GM18517 (cell line): Measurements from ENCODE around the gene EHD4.

Experiments
- ATAC-seq: cut with Tn5 transposase; IDR thresholded peaks from one replicate; pipeline ENCODE4 v1.9.1; 2021; ENCODE audit warnings: mild to moderate bottlenecking, moderate library complexity; ENCODE audit not compliant: unreplicated experiment

EHD4 gene

DNA sequence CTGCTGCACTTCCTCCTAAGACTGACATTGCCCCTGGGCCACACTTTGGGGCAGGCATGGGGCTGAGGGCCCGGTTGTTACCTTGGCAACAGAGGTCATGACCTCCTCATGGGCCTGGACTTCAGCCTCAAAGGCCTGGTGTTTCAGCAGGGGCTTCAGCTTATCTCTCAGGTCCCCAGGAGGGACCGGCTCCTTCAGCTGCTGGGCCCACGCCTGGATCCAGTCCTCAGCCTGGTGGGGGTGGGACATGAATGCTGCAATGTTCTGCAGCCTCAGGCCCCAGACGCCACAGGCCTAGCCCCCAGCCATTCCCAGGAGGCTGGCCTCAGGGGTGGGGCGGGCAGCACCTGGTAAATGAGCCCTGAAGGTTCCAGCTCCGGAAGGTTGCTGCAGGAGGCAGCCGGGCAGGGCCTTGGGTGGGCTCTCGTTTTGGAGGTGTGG lies 106.1 kb downstream of the EHD4 start:
- ATAC-seq = no peak

DNA sequence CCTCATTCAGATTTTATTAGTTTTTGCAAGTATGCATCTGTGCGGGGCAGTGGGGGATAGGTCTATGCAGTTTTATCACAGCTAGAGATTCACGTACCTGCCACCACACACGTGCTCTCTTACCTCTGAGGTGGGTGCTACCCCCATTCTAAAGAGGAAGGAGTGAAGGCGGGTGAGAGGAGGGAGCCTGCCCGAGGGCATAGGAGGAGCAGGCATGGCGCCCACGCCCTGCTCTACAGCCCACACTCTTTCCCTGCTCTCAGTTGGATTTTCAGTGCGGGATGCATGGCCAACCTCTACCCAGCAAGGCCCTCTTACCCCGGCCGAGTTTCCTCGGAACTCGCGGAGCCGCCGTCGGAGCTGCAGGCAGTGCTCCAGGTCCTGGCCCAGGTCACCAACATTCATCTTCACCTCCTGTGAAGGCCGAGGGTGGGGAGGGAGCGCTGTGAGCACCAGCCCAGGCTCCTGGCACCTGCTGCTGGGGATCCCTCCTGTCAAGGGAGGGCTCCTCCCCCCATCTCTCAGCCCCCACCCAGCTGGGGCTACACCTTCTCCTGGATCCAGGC lies 106.8 kb downstream of the EHD4 start:
- ATAC-seq = no peak

DNA sequence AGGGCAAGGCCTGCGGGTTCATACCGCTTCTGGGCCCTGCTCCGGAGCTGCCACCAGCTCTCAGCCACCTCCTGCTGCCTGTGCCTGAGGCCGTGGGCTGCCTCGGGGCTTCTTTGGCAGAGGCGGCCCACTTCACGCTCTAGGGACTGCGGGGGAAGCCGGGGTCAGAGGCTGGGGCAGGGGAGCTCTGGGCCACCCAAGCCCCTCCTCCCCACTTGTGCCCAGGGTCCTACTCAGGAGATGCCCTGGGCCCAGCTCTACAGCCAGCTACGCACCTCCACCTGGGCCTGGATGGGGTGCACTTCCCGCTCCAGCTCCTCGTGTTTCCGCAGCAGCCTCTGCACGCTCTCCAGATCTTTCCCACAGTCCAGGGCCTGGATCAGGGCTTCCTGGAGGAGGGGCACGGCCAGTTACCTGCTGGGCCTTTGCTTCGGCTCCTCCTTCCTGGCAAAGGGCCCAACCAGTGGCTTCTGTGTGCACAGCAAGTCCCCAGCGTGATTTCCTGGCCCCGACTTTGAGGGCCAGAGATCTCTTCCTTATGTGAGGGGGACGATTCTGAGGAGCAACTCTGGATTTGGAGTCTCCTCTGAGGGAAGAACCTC lies 109.7 kb downstream of the EHD4 start:
- no peak for ATAC-seq

DNA sequence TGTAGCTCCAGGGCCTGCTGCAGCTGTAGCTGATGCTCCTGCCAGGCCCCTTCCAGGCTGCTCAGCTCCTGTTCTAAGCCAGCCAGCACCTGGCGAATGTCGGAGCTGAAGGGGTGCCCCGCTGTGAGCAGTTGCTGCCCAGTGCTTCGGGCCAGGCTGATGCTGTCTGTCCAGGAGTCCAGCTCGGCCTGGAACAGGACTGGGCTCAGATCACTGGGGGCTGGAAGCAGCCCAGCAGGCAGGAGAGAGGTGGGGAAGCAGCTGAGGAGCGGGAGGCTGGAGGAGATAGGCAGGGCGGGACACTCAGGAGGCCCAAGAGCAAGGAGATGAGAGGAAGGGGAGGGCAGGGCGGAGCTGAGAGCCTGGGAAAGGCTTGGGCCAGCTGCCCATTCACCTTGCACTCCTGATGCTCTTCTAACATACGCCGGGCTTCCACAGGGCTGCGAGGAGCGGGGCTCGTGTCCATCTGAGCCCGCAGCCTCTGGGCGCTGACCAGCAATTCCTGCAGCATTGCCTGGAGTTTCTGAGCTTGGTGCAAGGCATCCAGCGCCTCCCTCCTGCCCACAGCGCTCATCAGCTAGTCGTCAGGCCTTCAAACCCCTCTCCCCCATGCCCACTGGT lies 110.5 kb downstream of the EHD4 start:
- ATAC-seq = no peak

DNA sequence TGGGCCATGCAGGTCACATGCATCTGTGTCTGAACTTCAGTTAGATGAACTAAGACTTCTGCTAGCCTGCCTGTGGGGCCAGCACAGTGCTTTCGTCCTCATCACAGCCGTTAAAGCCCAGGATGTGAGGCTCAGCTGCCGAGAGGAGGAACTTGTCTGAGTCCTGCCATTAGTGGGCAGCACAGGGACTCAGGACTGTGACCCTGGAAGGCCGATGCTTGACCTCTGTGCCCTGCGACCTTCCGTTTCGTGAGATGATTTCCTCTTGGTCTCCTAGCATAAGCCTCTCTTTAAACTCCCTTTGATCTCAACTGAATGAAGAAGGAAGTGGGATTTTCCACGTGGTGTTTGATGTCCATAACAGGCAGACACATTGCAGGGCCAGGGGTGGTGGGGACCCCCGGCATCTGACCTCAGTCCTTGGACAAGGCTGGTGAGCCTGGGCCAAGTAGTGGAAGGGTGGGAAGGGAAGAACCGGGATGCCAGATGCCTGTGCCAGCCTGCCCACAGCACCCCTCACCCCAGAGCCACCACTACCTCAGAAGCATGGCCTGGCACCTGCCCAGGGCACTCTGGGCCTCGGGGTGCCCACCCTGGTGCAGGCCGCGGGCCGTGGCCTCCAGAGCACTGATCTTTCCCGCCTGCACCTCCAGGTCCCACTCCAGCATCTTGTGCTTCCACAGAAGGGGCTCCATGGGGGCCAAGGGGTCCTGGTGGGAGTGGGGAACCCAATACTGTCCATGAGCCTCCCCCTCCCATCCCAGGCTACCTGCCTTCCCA lies 112.1 kb downstream of the EHD4 start:
- ATAC-seq = no peak

DNA sequence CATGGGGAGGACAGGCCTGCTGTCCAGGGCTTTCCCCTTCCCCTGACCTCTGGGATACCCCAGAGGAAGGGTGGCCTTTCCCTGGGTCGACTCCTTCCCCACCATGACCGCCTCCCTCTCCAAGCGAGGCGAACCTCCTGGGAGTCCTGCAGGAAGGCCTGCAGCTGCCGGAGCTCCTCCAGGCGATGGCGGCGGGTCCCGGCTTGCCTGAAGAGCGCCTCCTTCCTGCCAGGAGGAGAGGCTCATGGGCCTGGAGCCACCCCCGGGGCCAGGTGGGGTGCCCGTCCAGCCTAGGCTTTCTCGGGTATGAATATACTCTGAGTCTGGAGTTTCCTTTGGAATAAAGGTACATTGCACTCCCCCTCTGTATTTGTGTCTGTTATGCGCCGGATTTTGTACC lies 113.6 kb downstream of the EHD4 start:
- no peak for ATAC-seq

DNA sequence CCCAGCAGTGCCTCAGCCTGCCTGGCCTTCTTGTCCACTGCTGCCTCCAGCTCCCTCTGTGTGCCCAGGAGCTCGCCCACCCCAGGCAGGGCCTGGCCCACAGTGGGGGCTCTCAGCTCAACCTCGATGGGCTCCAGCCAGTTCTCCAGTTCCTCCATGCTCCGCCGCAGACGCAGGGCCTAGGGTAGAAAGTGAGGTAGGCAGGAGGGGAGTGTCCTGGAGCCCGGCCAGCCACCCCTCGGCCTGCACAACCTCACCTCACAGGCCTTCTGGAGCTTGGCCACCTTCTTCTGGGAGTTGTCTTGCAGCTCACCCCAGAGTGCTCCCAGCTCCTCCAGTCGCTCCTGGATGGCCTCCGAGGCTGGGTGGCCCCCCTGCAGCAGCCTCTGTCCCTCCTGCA lies 115.0 kb downstream of the EHD4 start:
- no peak for ATAC-seq

DNA sequence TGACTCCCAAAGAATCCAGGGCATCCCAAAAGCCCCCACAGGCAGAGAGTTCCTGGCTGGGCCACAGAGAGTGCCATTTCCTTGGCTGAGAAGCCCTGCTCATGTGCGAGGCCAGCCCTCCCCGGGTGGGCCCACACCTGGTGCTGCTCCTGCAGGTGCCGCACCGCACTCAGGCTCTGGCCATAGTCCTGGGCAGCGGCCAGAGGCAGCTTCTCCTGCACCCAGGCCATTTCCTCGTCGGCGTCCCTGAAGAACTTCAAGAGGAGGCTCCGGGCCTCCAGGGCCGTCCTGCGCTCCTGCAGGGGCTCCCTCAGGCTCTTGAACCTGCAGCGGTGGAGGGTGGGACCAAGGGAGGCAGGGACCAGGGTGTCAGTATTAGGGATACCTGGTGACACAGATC lies 115.6 kb downstream of the EHD4 start:
- ATAC-seq = no peak

DNA sequence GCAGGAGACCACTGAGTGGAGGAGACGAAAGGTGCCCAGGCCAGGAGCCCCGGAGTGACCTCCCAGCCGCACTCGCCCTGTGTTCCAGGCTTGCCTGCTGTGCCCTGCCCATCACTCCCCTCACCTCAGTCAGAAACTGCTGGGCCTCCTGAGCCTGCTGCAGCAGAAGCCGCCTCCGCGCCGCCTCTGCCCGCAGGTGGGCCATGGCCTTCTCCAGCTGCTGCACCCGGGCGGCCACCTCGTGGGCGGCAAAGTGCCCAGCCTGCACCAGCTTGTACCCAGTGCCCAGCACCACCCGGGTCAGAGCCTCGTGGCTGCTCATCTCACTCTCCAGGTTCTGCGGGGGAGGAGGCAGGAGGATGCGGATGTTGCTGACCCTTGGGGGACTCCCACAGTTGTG lies 116.1 kb downstream of the EHD4 start:
- no peak for ATAC-seq

DNA sequence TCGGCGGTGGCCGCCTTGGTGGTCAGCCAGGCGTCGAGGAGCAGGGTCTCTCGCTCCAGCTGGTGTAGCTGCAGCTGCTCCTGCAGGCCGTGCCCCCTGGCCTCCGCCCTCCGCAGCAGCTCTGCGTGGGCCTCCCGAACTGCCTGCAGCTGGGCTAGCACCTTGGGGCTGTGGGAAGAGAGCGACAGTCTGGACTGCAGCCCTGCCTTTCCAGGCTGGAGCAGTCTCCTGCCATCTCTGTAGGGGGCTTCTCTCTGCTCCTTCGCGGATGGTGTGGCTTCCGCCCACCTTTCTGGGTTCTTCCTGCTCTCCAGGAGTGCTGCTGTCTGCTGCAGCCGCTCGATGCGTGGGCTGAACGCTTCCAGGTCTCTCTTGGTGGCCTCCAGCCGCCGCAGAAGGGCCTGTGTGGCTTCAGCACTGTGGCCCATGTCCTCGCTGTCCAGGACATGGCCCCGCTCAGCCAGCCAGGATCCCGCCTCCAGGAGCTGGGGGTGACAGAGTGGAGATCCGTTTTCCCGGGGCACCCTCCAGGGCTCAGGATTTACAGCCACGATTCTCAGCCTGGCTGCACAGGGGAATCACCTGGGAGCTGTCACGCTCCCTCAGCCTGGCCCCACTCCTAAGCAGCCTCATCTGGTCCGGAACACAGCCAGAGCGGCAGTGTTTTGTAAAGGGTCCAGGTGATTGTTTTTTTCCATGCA lies 116.9 kb downstream of the EHD4 start:
- ATAC-seq = no peak

DNA sequence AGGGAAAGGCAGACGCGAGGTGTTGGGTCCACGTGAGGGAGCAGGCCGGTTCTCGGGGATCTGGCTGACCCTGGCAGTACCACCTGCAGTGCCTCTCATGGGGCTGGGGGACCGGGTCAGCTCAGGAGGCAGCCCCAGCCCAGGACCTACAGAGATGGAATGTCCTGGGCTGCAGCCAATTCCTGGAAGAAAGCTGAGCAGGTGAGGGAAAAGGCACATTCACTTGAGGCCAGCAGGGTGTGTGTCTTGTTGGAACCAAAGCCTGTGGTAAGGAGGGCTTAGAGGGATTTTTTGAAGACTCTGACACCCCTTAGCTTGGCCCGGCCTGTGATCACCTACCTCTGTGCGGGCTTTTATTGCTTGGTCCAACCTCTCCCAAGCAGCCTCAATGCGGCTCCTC lies 117.9 kb downstream of the EHD4 start:
- ATAC-seq = no peak

DNA sequence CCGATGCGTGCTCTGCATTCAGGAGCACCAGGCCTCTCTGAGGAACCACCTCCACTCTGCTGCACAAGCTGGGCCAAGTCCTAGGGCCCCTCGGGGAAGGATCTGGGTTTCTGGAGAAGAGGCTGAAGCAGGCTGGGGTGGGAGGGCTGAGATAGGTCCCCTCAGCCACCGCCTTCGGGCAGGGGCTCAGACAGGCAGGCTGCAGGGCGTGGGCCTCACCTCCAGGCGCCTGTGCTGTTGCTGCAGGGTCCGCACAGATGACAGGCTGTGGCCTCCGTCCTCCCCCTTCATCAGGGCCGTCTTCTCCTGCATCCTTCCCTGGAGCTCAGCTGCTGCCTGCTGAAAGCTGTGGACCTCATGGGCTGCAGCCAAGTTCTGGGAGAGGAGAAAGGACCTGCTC lies 118.5 kb downstream of the EHD4 start:
- ATAC-seq = no peak

DNA sequence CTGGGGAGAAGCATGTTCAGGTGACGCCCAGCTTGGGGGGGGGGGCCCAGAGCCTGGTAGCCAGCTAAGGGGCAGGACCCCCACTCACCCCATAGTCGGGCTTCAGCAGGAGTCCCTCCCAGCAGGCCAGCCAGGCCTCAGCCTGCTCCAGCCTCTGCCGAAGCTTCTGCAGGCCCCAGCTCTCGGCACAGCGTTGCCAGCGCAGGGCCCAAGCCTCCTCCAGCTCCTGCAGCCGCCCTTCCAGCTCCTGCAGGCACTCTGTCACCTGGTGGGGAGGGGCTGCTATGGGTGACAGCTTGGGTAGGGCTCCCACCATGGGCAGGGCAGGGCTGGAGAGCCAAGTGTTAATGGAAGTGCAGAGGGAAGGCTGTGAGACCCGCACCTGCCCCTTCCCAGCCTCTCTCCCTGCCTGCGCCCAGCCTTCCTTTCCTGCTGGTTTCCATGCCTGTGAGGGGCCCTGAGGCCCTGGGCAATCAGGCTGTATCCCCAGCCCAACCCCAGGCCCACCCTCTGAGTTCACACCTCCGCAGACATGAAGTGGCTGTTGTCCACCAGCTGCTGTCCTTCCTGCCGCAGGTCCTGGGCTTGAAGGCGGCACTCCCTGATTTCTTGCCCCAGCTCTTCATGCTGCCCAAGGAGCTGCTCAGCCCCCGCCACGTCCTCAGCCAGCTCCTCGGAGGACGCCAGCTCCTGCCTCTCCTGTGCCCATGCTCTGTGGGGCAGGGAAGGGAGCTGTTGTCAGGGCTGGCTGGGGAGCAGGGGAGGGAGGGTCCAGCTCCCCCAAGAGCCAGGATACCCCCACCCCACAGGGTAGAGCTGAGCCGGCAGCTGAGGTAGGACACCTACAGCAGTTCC lies 119.4 kb downstream of the EHD4 start:
- no peak for ATAC-seq

DNA sequence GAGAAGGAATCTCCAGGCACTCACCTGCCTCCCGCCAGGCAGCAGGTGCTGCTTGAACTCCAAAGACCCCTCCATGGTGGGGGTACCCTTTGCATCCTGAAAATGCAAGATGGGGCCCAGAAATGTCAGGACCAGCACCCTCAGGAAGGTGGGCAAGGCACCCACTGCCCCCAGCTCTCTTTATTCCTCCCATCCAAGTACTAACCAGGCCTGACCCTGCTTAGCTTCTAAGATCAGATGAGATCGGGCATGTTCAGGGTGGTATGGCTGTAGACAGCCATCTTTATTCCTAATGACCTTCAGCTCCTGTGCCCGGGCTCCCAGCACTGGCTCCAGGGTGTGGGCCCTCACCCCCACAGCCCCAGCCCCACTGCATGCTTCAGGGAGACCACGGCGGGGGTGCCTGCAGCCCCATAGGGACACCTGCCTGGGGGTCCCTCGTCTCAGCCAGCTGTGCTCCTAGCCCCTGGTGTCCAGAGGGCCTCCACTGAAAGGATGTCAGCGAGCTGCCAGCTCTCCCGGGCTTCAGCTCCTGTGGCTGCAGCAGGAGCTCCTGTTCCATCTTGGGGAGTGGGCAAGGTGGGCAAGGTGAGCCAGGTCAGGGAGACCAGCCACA lies 120.5 kb downstream of the EHD4 start:
- no peak for ATAC-seq

DNA sequence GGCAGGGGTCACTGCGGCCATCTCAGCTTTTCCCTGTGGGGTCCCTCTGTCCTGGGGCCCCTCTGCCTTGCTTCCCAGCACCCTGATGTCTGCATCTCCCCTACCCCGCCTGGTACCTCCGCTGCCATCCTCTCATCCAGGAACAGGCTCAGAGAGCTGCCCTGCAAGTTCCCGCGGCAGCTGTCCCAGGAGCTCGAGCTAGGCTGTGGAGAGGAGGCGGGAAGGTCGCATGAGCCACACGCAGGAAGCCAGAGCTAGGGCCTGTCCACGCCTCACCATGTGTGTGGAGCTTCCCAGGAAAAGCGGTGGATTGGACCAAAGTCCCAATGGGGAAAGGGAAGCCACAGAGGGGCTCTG lies 121.2 kb downstream of the EHD4 start:
- no peak for ATAC-seq

DNA sequence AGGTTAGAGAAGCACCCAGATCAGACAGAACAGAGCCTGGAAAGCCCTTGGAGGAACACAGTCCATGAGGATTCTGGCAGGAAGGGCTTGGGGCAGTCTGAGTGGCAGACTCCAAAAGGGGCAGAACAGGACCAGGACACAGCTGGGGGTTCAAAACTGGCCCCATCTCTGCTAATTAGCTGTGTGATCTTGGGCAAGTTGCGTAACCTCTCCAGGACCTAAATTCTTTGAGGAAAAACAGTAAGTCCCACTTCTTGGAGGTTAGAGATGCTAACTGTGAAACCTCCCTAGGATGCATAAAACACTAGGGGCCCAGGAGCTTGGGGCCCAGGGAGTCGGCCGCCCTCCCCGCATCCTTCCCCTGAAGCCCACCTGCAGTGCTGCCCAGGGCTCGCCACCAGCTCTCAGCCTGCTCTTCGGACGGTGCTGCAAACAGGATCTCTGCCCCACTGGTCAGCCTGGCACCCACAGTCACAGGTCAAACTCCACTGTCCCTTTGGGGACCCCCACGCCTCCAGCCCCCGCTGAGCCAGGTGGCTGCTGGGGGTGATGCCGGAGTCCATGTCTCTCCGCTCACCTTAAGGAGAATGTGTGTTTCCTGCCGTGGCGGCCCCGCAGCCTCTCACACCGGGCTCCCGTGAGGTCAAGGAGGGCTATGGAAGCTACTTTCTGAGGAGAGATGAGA lies 121.7 kb downstream of the EHD4 start:
- no peak for ATAC-seq

DNA sequence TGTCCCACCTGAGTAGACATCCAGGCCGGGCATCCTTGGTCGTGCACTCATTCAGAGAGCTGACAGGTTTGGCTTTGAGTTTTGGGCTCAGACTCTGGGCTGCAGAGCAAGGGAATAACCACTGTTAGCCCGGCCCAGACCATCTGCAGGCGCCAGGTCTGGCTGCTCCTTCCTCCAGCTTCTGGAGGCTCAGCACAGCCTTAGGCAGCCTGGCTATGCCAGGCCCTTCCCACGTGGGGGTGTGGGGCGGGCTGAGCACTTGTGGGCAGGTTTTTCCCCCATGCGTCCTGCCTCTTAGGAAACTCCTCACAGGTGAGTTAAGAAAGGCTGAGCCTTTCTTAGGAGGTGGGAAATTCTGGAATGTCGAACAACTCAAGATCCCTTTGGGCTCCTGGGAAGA lies 122.5 kb downstream of the EHD4 start:
- ATAC-seq = no peak

DNA sequence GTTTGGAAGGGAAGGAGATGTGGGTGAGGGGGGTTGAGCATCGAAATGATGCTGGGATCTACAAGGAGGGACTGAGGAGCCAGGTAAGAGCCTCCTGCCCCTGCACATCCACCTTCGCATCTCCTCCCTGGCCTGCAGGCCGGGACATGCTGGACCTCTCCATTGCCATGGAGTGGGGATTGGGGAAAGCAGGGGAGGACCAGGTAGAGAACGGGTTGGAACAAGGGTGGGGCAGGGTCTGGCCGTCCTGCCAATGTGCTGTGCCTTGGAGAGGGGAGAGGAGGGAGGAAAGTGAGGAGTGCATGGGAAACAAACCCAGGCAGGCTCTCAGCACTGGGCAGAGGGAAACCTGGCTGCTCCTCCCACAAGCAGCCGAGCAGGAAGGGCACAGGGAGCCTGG lies 123.2 kb downstream of the EHD4 start:
- ATAC-seq = no peak

DNA sequence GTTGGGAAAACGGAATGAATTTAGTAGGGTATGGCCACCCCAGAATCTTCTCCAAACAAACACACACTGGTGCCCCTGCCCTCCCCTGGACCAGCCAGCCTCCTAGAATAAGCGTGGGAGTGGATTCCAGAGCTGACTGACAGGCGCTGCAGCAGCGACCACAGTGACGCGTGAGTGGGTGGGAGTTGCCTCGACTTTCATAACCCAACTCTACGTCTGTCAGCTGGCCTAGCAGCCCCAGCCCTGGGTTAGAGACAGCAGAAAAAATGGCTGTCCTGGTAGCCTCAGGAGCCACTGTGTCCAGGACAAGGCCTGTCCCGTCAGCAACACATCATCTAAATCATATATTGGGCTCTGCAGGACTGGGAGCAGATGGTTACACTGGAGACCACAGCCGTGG lies 123.7 kb downstream of the EHD4 start:
- ATAC-seq = no peak

DNA sequence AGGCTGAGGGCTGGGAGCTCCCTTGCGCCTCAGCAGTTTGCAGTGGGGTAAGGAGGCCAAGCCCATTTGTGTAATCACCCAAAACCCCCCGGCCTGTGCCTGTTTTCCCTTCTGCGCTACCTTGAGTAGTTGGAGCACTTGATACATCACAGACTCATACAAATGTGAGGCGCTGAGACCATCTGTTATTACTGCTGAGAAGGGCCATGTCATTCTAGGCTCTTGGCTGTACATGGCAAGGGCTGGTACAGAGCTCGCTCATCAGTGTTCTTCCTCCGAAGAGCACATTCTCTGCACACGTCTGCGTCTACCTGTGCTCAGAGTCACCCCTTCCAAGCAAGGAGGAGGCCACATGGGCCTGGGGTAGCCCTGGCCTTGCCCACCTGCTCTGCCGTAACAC lies 124.4 kb downstream of the EHD4 start:
- ATAC-seq = no peak
